Neural cell (in vitro differentiated cells): ENCODE results near the gene HS1BP3. TPM values are rescaled to one million over a fixed set of nuclear protein-coding genes. Genes with fewer than 3 reads are reported as not detected.

Source experiments
- H2AFZ ChIP-seq: fragments of 200-600, 300-800 bp; sonication (generic), shearing (Covaris generic); 2 replicates; pipeline ENCODE4 v1.6.0; 2014; ENCODE audit warnings: low read depth, mild to moderate bottlenecking, antibody characterized with exemption, low read length, moderate library complexity
- H3F3A ChIP-seq: fragments of 200-600 bp; shearing (Covaris generic); 2 replicates; pipeline ENCODE4 v1.6.1; 2016; ENCODE audit warnings: mild to moderate bottlenecking, moderate library complexity, mixed read lengths, antibody characterized with exemption, low read length; ENCODE audit not compliant: insufficient read depth, poor library complexity, severe bottlenecking
- H3K27ac ChIP-seq: fragments of 200-600, 300-800 bp; sonication (generic), shearing (Covaris generic); 2 replicates; pipeline ENCODE4 v1.5.1; 2014; ENCODE audit warnings: mild to moderate bottlenecking, low read length, moderate library complexity
- H3K27me3 ChIP-seq: fragments of 300-800, 200-600 bp; sonication (generic), shearing (Covaris generic); 2 replicates; pipeline ENCODE4 v1.6.0; 2014; ENCODE audit warnings: mild to moderate bottlenecking, low read depth, low read length, moderate library complexity; ENCODE audit not compliant: insufficient read depth
- H3K36me3 ChIP-seq: fragments of 300-800, 200-600 bp; sonication (generic), shearing (Covaris generic); 2 replicates; pipeline ENCODE4 v1.5.1; 2014; ENCODE audit warnings: mild to moderate bottlenecking, antibody characterized with exemption, low read length, moderate library complexity; ENCODE audit not compliant: insufficient read depth
- H3K4me2 ChIP-seq: fragments of 300-800, 200-600 bp; sonication (generic), shearing (Covaris generic); 2 replicates; pipeline ENCODE4 v1.6.0; 2014; ENCODE audit warnings: mild to moderate bottlenecking, low read length
- H3K4me3 ChIP-seq: fragments of 300-800, 200-600 bp; sonication (generic), shearing (Covaris generic); 2 replicates; pipeline ENCODE4 v1.5.1; 2014; ENCODE audit warnings: mild to moderate bottlenecking, low read length, moderate library complexity
- H3K79me2 ChIP-seq: fragments of 200-600 bp; shearing (Covaris generic); replicated peaks from 2 replicates; pipeline ENCODE4 v1.6.0; 2014; ENCODE audit warnings: mild to moderate bottlenecking, low read length, moderate library complexity; ENCODE audit not compliant: insufficient read depth
- H3K9ac ChIP-seq: fragments of 300-800, 200-600 bp; sonication (generic), shearing (Covaris generic); 2 replicates; pipeline ENCODE4 v1.6.1; 2016; ENCODE audit warnings: mild to moderate bottlenecking, low read length, mixed read lengths
- H3K9me2 ChIP-seq: fragments of 200-600 bp; shearing (Covaris generic); 2 replicates; pipeline ENCODE4 v1.6.1; 2016; ENCODE audit warnings: mild to moderate bottlenecking, low read length, mixed read lengths; ENCODE audit not compliant: insufficient read depth
- H3K9me3 ChIP-seq: fragments of 200-600, 300-800 bp; sonication (generic), shearing (Covaris generic); 2 replicates; pipeline ENCODE4 v1.6.1; 2016; ENCODE audit warnings: mild to moderate bottlenecking, mixed run types, low read length, moderate library complexity, mixed read lengths
- H4K20me1 ChIP-seq: fragments of 200-600 bp; shearing (Covaris generic); 2 replicates; pipeline ENCODE4 v1.6.1; 2016; ENCODE audit warnings: mild to moderate bottlenecking, mixed run types; ENCODE audit not compliant: insufficient read depth
- EP300 ChIP-seq: fragments of 450-650 bp; conservative IDR thresholded peaks from 2 replicates; pipeline ENCODE4 v1.6.1; 2014; ENCODE audit warnings: antibody characterized with exemption, mild to moderate bottlenecking, moderate library complexity; ENCODE audit not compliant: poor library complexity, severe bottlenecking
- EZH2 ChIP-seq: fragments of 200-600, 300-800 bp; shearing (Covaris generic), sonication (generic); IDR thresholded peaks from 2 replicates; pipeline ENCODE4 v1.6.1; 2014; ENCODE audit warnings: antibody characterized with exemption, low read length, borderline replicate concordance, mild to moderate bottlenecking; ENCODE audit not compliant: insufficient read depth, poor library complexity, severe bottlenecking
- MXI1 ChIP-seq: fragments of 450-650 bp; conservative IDR thresholded peaks from 2 replicates; pipeline ENCODE4 v1.6.1; 2014; ENCODE audit warnings: antibody characterized with exemption, mild to moderate bottlenecking; ENCODE audit not compliant: poor library complexity, severe bottlenecking
- POLR2AphosphoS5 ChIP-seq: IDR thresholded peaks from 2 replicates; pipeline ENCODE4 v1.6.1; 2012
- RAD21 ChIP-seq: fragments of 450-650 bp; conservative IDR thresholded peaks from 2 replicates; pipeline ENCODE4 v1.6.1; 2014; ENCODE audit warnings: antibody characterized with exemption, mild to moderate bottlenecking, moderate library complexity
- REST ChIP-seq: IDR thresholded peaks from 2 replicates; pipeline ENCODE4 v1.6.1; 2012; ENCODE audit warnings: borderline replicate concordance
- SMC3 ChIP-seq: fragments of 450-650 bp; conservative IDR thresholded peaks from 2 replicates; pipeline ENCODE4 v1.6.1; 2014; ENCODE audit warnings: antibody characterized with exemption, mild to moderate bottlenecking, moderate library complexity; ENCODE audit not compliant: poor library complexity
- TAF1 ChIP-seq: IDR thresholded peaks from 2 replicates; pipeline ENCODE4 v1.6.1; 2012; ENCODE audit warnings: low read depth
- polyA plus RNA-seq: library from polyadenylated mRNA; depleted of rRNA; stranded (reverse); fragments of >200 nt; gene quantifications from 2 replicates; pipeline ENCODE4 v1.2.3, GENCODE V29; 2014
- TF ChIP-seq, protein P1 (sequence below): fragments of 450-650 bp; IDR thresholded peaks from 2 replicates; pipeline ENCODE4 v1.5.1; 2014; ENCODE audit warnings: antibody characterized with exemption, mild to moderate bottlenecking, moderate library complexity; ENCODE audit not compliant: poor library complexity, severe bottlenecking

HS1BP3 gene
- polyA plus RNA-seq, 1 donor from 2014 or later = 8.9 TPM

DNA sequence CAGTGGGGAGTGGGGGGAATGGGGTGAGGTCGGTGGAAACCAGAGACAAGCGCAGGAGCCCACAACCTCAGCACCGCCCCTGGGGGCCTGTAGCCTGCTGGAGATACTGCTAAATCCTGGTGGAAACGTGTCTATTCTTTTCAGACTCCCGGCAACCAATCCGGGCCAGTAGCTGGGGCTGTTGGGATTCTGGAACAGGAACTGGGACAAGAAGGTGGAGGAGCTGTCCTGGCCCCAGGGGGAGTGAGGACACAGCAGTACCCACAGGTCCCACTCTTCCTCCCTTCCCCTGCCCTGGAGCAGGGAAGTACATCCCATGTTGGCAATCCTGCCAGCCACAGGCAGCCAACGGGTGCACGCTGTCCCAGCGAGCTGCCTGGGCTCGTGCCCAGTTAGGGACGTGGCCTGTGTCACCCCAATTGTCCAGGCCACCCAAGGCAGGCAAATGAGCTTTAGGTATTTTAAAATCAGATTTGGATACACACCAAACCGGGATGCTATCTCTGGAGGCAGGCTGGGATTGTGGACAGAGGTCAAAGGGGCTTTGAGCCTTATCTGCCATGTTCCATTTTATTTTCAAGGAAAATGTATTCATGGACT is 51.8 kb downstream of the HS1BP3 start:
- no peak overlapping the region for H3K4me2 ChIP-seq
- no peak overlapping the region for H3K27ac ChIP-seq
- H3F3A ChIP-seq = no peaks in the 10 kb centered on the region
- no peak overlapping the region for H3K4me3 ChIP-seq
- no peaks in the 10 kb centered on the region for H3K9me3 ChIP-seq
- H3K27me3 ChIP-seq = no peaks in the 10 kb centered on the region
- H3K79me2 ChIP-seq = no peaks in the 10 kb centered on the region
- no peaks in the 10 kb centered on the region for H4K20me1 ChIP-seq
- TF ChIP-seq SMC3 (no peak), TAF1 (no peak), RAD21 (no peak), POLR2AphosphoS5 (no peak), MXI1 (no peak), EZH2 (no peak), REST (no peak), EP300 (no peak)
- TF ChIP-seq, protein P1, sequence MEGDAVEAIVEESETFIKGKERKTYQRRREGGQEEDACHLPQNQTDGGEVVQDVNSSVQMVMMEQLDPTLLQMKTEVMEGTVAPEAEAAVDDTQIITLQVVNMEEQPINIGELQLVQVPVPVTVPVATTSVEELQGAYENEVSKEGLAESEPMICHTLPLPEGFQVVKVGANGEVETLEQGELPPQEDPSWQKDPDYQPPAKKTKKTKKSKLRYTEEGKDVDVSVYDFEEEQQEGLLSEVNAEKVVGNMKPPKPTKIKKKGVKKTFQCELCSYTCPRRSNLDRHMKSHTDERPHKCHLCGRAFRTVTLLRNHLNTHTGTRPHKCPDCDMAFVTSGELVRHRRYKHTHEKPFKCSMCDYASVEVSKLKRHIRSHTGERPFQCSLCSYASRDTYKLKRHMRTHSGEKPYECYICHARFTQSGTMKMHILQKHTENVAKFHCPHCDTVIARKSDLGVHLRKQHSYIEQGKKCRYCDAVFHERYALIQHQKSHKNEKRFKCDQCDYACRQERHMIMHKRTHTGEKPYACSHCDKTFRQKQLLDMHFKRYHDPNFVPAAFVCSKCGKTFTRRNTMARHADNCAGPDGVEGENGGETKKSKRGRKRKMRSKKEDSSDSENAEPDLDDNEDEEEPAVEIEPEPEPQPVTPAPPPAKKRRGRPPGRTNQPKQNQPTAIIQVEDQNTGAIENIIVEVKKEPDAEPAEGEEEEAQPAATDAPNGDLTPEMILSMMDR = no peak
- H3K36me3 ChIP-seq = no peaks in the 10 kb centered on the region
- H2AFZ ChIP-seq = no peak overlapping the region
- no peak overlapping the region for H3K9ac ChIP-seq
- H3K9me2 ChIP-seq = no peaks in the 10 kb centered on the region

- H3K4me2 ChIP-seq = no peak overlapping the region
- H3K4me3 ChIP-seq = no peak overlapping the region
- no peak overlapping the region for H3K27ac ChIP-seq
- H2AFZ ChIP-seq = no peak overlapping the region
- H3K9me2 ChIP-seq = no peaks in the 10 kb centered on the region
- H3K9ac ChIP-seq = no peak overlapping the region
- H3K9me3 ChIP-seq = no peaks in the 10 kb centered on the region
- no peaks in the 10 kb centered on the region for H3K27me3 ChIP-seq
- no peaks in the 10 kb centered on the region for H4K20me1 ChIP-seq
- no peak for TF ChIP-seq EZH2
- TF ChIP-seq MXI1 = no peak
- TF ChIP-seq, protein P1 = no peak
- TF ChIP-seq REST = no peak
- no peak for TF ChIP-seq TAF1
- TF ChIP-seq EP300 = no peak
- TF ChIP-seq SMC3 = no peak
- TF ChIP-seq RAD21 = no peak
- TF ChIP-seq POLR2AphosphoS5 = no peak
- no peaks in the 10 kb centered on the region for H3K79me2 ChIP-seq
- no peaks in the 10 kb centered on the region for H3F3A ChIP-seq
- H3K36me3 ChIP-seq = no peaks in the 10 kb centered on the region
Measured at GRCh38 chr2:20597860-20598183, 53.1 kb downstream of the HS1BP3 start.
